ENCODE data around the gene TFPT.

The TFPT gene

DNA sequence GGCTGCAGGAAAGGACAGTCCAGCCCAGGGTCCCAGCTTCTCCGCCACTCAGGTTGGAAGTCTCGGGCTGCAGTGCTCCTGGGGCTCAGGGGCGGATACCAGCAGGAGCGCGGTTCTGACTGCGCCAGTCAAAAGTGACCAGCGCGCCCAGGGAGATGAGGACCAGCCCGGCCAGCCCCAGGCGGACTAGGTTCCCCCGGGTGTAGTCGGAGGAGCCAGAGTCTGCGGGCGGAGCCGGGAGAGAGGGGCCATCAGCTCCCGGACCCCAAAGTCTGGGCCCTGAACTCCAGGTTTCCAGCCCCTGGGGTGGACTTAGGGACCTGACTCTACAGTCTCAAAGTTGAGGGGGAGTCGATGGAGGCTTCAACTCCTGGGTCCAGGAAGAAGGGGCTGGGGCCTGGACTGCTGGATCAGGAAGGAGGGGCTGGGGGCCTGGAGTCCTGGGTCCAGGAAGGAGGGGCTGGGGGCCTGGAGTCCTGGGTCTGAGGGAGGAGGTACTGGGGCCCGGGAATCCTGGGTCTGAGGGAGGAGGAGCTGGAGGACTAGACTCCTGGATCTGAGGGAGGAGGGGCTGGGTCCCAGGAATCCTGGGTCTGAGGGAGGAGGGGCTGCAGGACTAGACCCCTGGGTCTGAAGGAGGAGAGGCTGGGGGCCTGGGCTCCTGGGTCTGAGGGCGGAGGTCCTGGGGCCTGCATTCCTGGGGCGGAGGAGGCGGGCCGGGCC is 20.2 kb downstream of the TFPT start:
- no peak for DNase-seq (ENCODE audit: low read depth)
- H3K4me3 ChIP-seq (ENCODE audit: low read depth, low read length) = no peak overlapping the region
- TF ChIP-seq, protein P1, sequence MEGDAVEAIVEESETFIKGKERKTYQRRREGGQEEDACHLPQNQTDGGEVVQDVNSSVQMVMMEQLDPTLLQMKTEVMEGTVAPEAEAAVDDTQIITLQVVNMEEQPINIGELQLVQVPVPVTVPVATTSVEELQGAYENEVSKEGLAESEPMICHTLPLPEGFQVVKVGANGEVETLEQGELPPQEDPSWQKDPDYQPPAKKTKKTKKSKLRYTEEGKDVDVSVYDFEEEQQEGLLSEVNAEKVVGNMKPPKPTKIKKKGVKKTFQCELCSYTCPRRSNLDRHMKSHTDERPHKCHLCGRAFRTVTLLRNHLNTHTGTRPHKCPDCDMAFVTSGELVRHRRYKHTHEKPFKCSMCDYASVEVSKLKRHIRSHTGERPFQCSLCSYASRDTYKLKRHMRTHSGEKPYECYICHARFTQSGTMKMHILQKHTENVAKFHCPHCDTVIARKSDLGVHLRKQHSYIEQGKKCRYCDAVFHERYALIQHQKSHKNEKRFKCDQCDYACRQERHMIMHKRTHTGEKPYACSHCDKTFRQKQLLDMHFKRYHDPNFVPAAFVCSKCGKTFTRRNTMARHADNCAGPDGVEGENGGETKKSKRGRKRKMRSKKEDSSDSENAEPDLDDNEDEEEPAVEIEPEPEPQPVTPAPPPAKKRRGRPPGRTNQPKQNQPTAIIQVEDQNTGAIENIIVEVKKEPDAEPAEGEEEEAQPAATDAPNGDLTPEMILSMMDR (IDR thresholded peaks at IDR 0.05; ENCODE audit: control insufficient read depth, extremely low read depth, insufficient read depth) = no peak

DNA sequence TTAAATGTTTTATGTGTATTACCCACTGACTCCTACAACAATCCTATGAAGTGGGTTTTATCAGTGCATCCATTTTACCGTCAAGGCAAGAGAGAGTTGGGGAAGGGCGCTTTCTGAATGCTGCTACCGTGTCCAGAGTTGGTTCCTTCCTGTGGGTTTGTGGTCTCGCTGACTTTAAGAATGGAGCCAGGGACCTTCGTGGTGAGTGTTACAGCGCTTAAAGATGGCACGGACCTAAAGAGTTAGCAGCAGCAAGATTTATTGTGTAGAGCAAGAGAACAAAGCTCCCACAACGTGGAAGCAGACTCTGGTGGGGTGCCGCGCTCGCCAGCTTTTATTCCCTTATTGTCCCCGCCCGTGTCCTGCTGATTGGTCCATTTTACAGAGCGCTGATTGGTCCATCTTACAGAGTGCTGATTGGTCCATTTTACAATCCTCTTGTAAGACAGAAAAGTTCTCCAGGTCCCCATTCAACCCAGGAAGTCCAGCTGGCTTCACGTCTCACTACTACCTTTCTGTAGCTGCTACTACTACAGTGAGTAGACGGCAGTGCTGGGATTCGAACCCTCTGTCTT is 20.9 kb downstream of the TFPT start:
- H3K4me3 ChIP-seq (ENCODE audit: low read depth, low read length) = no peak overlapping the region
- TF ChIP-seq, protein P1 (IDR thresholded peaks at IDR 0.05; ENCODE audit: control insufficient read depth, extremely low read depth, insufficient read depth) = no peak
- DNase-seq (ENCODE audit: low read depth) = no peak

DNA sequence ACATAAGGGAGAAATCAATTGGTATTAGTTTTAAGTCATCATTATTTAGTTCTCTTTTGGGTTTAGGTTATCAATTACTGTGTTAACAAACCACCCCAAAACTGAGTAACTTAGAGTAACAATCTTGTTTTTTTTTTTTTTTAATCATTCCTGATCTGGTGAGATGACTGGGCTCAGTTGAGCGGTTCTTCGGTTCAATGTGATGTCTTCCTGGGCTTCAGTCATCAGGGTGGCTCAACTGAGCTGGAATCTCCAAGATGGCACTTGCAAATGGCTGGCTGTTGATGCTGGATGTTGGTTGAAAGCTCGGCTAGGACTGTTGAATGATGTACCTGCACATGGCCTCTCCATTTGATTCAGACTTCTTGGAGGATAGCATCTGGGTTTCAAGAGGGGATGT is 31.0 kb downstream of the TFPT start:
- DNase-seq (ENCODE audit: low read depth) = no peak
- TF ChIP-seq, protein P1 (IDR thresholded peaks at IDR 0.05; ENCODE audit: control insufficient read depth, extremely low read depth, insufficient read depth) = no peak
- H3K4me3 ChIP-seq (ENCODE audit: low read depth, low read length) = no peak overlapping the region

DNA sequence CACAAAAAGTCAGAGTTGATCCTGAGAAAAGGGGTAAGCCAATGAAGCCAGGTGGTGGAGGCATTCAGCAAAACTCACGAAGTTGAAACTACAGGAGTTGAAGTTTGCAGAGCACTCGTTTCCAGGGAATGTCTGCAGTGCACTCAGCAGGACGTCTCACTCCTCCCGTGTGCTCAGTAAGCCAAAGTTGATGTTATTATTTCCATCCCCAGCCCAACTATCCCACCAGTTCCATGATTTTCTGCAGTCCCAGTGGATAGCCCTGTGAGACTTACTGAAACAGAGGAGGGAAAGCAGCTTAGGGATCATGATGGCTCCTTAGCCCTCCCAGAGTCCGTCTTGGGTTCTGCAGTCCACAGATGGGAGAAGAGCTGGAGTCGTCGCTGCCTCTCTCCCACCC is 34.4 kb downstream of the TFPT start, which contains the start of gene TARM1:
Gene TARM1 (minus strand): TSS at position 334 of the 400 bp plus-strand sequence. CDS start 25 bp downstream, at position 309.
- TF ChIP-seq, protein P1 (IDR thresholded peaks at IDR 0.05; ENCODE audit: control insufficient read depth, extremely low read depth, insufficient read depth) = no peak
- H3K4me3 ChIP-seq (ENCODE audit: low read depth, low read length) = no peak within 1 kb of the TSS
- no peak for DNase-seq (ENCODE audit: low read depth)

DNA sequence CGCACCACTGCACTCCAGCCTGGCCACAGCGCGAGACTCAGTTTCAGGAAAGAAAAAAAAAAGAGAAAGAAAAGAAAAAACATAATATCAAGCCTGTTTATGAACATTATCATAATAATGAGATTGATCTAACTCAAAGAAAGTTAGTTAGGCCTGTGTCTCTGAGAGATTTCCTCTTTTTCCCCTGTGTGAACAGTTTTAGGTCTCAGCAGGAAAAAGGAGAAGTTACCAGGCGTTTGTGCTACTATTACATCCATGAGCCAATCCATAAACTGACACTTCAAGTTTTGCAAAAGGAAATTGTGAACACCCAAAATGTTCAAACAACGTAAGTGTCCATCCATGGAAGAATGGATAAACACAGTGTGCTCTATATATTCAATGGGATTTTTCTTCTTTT is 38.1 kb downstream of the TFPT start:
- H3K4me3 ChIP-seq (ENCODE audit: low read depth, low read length) = no peak overlapping the region
- TF ChIP-seq, protein P1 (IDR thresholded peaks at IDR 0.05; ENCODE audit: control insufficient read depth, extremely low read depth, insufficient read depth) = no peak
- no peak for DNase-seq (ENCODE audit: low read depth)

DNA sequence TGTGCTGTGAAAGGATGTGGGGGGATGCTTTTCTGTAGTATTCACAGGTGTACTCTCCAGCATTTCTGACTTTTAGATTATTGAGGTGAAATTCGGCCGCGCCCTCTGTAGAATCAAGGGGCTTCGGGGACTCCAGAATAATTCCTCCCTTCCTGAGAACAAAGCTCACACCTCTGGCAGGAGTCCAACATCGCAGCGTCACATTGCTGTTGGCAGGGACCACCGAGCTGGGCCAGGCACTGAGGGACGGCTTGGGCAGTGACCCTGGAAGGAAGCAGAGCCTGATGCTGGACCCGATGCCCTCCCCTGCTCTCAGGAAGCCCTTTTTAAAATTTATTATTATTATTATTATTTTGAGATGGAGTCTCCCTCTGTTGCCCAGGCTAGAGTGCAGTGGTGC is 40.6 kb downstream of the TFPT start:
- H3K4me3 ChIP-seq (ENCODE audit: low read depth, low read length) = no peak overlapping the region
- TF ChIP-seq, protein P1 (IDR thresholded peaks at IDR 0.05; ENCODE audit: control insufficient read depth, extremely low read depth, insufficient read depth) = no peak
- DNase-seq (ENCODE audit: low read depth) = no peak

Measured in LNCaP clone FGC (cell line).